Stimulated activated CD4-positive, alpha-beta T cell treated with anti-CD3 and anti-CD28 coated beads, TNF-alpha, amount 100 ng/mL, for 24 hours (primary cell): ENCODE results near the gene FAM78B.

ENCODE experiments used
- DNase-seq, 3 experiments: peaks; one replicate each; pipeline ENCODE4 v3.0.0-alpha.2; 2020; ENCODE audit warnings: low read depth in 3 of 3

Gene FAM78B

DNA sequence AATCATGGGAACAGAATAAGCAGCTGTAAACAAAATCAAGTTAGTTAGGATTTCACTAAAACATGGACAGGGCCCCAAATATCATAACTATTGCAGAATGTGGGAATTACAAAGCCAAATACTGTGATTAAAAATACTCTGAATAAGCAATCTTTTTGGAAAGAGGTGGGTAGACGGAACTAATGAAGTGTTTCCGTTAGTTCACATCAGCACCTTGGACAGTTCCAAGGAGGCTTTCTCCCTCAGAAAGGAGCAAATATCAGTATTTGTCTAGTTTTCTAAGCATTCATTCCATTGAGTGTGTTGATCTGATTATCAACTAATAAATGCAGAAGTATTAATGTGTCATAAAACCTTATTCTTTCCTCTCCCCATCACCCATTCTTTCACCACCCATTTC, 97.4 kb downstream of the FAM78B start:
- DNase-seq = no peak

DNA sequence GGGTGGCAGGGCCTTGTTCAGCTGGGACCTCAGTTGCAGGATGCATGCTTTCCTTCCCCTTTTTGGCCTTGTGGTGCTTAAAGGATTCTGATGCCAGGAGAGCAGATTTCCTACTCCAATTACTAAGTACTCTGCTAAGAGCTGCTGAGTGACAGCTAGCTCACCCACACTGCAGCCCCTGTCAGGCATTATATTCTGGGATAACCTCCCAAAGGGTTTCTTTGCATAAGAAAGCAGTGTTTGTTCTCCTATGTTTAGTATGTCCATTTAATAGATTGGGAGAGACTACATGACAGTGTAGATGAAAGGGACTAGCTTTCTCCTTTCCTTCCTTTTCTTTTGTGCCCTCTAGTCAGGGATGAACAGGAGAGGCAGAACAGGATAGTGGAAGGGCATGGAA, 100.7 kb downstream of the FAM78B start:
- no peak for DNase-seq

- no peak for DNase-seq
Measured at GRCh38 chr1:166064951-166065350, 101.8 kb downstream of the FAM78B start.

DNA sequence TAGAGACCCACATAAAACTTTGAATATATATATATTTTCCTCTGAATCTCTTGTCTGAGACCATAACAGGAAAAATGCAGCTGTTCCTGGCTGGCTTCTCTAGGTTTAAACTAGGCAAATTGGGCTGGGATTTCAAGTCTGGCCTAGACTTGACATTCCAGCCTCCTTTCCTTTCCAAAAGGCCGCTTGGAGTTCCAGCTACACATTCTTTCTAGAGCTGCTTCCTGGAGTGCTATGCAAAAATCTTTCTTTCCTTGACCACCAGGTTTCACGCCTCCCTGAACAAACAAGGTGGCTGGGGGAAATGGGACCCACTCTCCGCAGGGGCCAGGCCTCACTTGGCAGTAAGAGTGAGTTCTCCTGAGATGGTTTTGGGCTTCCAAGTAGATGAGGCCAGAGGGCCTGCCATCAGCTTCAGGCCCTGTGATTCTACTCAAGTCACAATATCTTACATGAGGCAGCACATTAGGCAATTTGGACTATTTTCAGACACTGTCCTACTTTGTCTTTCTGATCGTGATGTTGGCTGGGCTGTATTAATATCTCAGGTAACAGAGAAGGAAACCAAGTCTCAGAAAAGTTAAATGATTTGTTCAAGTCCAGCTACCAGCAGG, 102.4 kb downstream of the FAM78B start:
- DNase-seq = no peak

- no peak for DNase-seq
Measured at GRCh38 chr1:166063701-166064100, 103.1 kb downstream of the FAM78B start.

- no peak for DNase-seq
Measured at GRCh38 chr1:166062421-166063070, 104.3 kb downstream of the FAM78B start.

GRCh38 chr1:166057650-166058049, 109.2 kb downstream of the FAM78B start:
- DNase-seq = no peak

GRCh38 chr1:166053395-166053794, 113.4 kb downstream of the FAM78B start:
- DNase-seq = no peak

DNA sequence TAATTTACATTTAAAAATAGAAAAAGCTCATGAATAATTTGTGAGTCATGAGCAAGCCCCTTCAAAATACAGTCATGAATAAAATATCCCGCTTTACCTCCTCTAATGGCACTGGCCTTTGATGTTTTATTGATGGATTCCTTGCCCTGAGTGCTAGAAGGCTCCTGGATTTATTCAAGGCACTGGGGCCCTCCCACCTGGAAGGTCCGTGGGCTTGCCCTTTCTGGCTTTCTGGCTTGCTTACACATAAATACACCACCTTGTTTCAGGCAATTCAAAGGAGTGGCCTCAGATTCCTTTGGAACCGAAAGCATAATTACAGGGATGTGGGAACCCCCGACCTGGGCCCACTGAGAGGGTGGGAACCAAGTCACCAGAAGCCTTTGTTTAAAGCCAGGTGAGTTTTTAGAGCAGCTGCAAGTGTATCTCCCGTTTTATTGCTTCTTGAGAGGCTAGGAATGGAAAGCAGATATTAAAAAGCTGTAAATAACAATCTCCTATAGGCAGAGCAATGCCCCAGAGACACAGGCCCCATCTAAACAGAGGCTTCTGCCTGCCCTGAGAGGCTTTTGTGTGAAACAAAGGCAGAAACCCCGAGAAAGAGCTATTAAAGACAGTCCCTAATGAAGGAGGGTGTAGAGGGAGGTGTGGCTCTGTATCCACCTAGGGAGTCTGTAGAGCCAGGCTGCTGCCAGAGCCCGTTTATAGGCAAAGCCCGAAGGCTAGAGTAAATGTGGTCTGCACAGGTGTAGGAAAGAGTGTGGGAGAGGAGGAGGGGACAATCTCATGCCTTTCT, 126.4 kb downstream of the FAM78B start:
- DNase-seq = no peak

DNA sequence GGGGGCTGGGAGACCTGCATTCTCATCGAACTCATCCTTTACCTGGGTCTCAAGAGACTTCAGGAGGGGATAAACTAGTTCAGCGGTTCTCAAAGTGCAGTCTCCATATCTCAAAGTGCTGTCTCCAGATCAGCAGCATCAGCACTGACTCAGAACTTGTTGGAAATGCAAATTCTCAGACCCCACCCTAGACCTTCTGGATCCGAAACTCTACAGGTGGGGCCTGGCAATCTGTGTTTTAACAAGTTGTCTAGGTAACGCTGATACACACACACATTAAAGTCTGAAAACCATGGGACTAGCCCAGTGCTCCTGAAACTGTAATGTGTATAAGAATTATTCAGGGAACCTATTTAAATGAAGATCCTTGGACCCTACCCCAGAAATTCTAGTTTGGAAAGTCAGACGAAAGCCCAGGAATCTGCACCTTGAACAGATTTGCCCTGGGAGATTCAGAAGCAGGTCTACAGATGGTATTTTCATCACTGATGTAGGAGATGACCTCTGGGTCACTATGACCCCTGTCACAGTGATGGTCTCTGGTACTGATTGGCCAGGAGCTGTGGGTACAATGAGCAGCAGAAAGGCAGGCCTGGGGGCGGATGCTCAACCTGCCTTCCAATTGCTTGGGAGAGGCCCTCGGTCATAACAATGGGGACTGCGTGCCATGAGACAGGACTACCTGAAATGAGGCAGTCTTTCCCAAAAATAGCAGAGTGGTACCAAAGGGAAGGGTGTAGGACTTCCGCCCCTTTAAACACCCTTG, 127.2 kb downstream of the FAM78B start:
- DNase-seq = no peak

GRCh38 chr1:166036092-166036491, 130.7 kb downstream of the FAM78B start:
- DNase-seq = no peak

- DNase-seq = no peak
Measured at GRCh38 chr1:166032572-166033371, 134.0 kb downstream of the FAM78B start.

DNA sequence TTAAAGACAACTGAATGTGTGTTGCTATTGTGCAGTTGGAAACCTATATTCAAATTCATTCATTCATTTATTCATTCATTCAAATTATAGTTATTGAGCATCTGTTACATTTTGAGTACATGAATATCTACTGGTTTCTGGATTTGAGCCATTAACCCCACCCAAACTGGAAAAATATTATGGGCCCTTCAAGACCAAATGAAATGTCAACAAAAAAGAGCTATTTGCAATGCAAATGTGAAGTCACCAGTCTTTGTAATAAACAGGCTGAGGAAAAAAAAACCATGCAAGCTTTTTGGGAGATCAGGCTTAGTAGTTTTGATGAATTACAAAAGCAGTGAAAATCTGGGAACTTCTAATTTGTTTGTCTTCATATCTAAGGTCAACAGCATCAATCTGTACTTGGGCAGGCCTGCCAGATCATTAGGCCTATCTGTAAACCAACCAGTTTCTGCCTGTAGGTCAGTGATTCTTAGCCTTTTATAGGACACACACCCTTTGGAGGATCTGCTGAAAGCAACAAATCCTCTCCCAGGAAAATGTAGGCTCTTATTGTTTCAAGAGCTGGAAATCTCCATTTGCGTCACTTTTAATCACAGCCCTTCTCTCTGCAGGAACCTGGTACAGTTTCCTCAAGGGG, 134.7 kb downstream of the FAM78B start:
- no peak for DNase-seq

GRCh38 chr1:166029196-166029945, 137.4 kb downstream of the FAM78B start:
- DNase-seq = no peak

GRCh38 chr1:166026555-166026954, 140.2 kb downstream of the FAM78B start:
- no peak for DNase-seq

DNA sequence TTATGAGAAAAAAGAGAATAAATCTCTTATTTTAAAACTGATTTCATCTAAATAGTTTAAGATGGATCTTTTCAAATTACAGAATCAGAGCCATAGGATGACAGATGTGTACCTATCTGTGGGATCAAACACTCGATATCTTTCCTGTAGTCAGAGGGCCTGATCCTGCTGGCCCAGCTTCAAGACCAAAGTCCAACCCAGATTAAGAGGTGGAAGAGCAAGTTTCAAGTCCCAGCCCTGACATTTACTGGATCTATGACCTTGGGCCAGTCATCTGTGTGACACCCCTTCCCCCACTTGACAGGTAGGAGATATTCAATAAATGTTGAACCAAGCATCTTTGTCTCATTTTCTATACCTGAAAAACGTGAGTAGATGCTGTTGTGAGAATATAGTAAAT, 140.7 kb downstream of the FAM78B start:
- DNase-seq = no peak

GRCh38 chr1:166020210-166020609, 146.6 kb downstream of the FAM78B start:
- no peak for DNase-seq
